Right lobe of liver (tissue), 6 donors: ENCODE results near the gene SUPT5H. TPM values are rescaled to one million over a fixed set of nuclear protein-coding genes. Genes with fewer than 3 reads are reported as not detected.

Source experiments
- ATAC-seq, 4 donors: fragments of 200-7000 bp; cut with Tn5 transposase; one replicate each; pipeline ENCODE4 v1.9.1; 2020; ENCODE audit warnings: mild to moderate bottlenecking in 4 of 4, moderate library complexity in 4 of 4
- DNase-seq, 3 donors: peaks; one replicate each; pipeline ENCODE4 v3.0.0-alpha.2; 2020
- H3K27ac ChIP-seq, 3 donors: fragments of 200-600 bp; one replicate each; pipeline ENCODE4 v1.8.0; 2022
- H3K27me3 ChIP-seq, 2 donors: fragments of 200-600 bp; one replicate each; pipeline ENCODE4 v1.8.0; 2022
- H3K36me3 ChIP-seq, 4 donors: fragments of 200-600 bp; sonication (generic) in 1 of 4; one replicate each; pipeline versions ENCODE4 v1.5.1 to v1.8.0; 2017 to 2022; ENCODE audit warnings: control low read depth in 1 of 4
- H3K4me1 ChIP-seq, 4 donors: fragments of 200-600 bp; sonication (generic) in 1 of 4; one replicate each; pipeline versions ENCODE4 v1.5.1 to v1.8.0; 2017 to 2022; ENCODE audit warnings: control low read depth in 1 of 4
- H3K4me3 ChIP-seq, 3 donors: fragments of 200-600 bp; one replicate each; pipeline ENCODE4 v1.8.0; 2022
- H3K9me3 ChIP-seq, 4 donors: fragments of 200-600 bp; sonication (generic) in 1 of 4; one replicate each; pipeline versions ENCODE4 v1.5.1 to v1.8.0; 2017 to 2022; ENCODE audit warnings: control low read depth in 1 of 4
- POLR2A ChIP-seq: fragments of 450-650 bp; IDR thresholded peaks from one replicate; pipeline ENCODE4 v1.6.1; 2017; ENCODE audit warnings: antibody characterized with exemption, mild to moderate bottlenecking
- WGBS: methylation state at CpG from one replicate; pipeline ENCODE4 v1.1.6; 2018; ENCODE audit warnings: low coverage, low lambda C conversion rate; ENCODE audit not compliant: insufficient coverage; ENCODE audit errors: missing lambda C conversion rate; 5-methylcytosine and 5-hydroxymethylcytosine counted together
- intact Hi-C, 2 donors: fragments of 100-400 bp; cut with DNase I; formaldehyde crosslinking; loops; one replicate each; pipeline versions ENCODE4 v1.11.2 to v1.14.1; 2022
- total RNA-seq, 6 experiments: library from RNA; depleted of rRNA in 2 of 6; stranded (reverse); fragments of >200 nt in 2 of 6; fragmentation: NEBNext Ultra II Directional in 3 of 6; extraction: Animal tissue kit (Norgen Biotek cat#: 25700) in 3 of 6; gene quantifications; one replicate each; pipeline versions ENCODE4 v1.1.0 to v1.2.4, GENCODE V29; 2016 to 2023
- TF ChIP-seq, protein P1 (sequence below), 4 donors: fragments of 200-600 bp in 3 of 4; fragments of 450-650 bp in 1 of 4; IDR thresholded peaks; one replicate each; pipeline versions ENCODE4 v1.5.1 to v1.8.0; 2016 to 2022; ENCODE audit warnings: antibody characterized with exemption in 4 of 4, mild to moderate bottlenecking in 2 of 4
- donor health status: DM: no; HTN: yes; CAD: no.
- donor health status: DM: no; HTN: no; CAD: no.
- donor health status: DM: no; HTN: no; CAD: no.
- donor health status: DM: no; HTN: yes; CAD: no.
- donor health status: DM: no; HTN: yes; CAD: no.

The SUPT5H gene
- total RNA-seq, 6 experiments from 2014 or later = 42.3 to 60.8 (median 54.7) TPM

DNA sequence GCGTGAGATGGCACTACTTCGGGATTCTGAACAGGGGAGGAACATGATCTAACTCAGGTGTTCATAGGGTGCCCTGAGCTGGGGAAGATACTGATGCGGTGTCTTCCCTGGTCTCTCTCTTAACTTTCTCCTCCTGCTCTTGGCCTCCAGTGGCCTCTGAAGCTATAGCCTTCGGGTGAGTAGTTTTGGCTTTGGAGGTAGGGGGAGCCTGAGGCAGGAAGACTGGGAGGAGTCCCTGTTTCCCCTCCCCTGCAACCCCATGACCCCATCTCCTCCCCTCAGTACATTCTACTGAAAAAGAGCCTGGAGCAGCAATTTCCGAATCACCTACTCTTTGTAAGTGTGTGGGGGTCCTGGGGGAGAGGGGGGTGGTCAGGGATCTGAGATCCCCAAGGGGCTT is 73.1 kb downstream of the SUPT5H start:
- TF ChIP-seq, protein P1, sequence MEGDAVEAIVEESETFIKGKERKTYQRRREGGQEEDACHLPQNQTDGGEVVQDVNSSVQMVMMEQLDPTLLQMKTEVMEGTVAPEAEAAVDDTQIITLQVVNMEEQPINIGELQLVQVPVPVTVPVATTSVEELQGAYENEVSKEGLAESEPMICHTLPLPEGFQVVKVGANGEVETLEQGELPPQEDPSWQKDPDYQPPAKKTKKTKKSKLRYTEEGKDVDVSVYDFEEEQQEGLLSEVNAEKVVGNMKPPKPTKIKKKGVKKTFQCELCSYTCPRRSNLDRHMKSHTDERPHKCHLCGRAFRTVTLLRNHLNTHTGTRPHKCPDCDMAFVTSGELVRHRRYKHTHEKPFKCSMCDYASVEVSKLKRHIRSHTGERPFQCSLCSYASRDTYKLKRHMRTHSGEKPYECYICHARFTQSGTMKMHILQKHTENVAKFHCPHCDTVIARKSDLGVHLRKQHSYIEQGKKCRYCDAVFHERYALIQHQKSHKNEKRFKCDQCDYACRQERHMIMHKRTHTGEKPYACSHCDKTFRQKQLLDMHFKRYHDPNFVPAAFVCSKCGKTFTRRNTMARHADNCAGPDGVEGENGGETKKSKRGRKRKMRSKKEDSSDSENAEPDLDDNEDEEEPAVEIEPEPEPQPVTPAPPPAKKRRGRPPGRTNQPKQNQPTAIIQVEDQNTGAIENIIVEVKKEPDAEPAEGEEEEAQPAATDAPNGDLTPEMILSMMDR (IDR thresholded peaks at IDR 0.05) = no peak
- no peak for TF ChIP-seq POLR2A
- H3K36me3 ChIP-seq = no peaks in the 10 kb centered on the region

GRCh38 chr19:39518975-39519374 is 73.6 kb downstream of the SUPT5H start:
- Histone ChIP-seq H3K4me1 (peaks cover 0 to 8% (median 3%) of the 10 kb centered on the region in 4 donors), H3K9me3 (no peaks in the 10 kb centered on the region), H3K36me3 (no peaks in the 10 kb centered on the region), H3K27me3 (no peaks in the 10 kb centered on the region), H3K4me3 (no peak overlapping the region), H3K27ac (no peak overlapping the region)
- no peak for ATAC-seq
- intact Hi-C loops = no loop called here
- no peak for TF ChIP-seq POLR2A
- TF ChIP-seq, protein P1 (IDR thresholded peaks at IDR 0.05) = no peak
- 60% methylated on average over 9 of the region's 9 CpGs for WGBS
- DNase-seq = peak in 1 of 3 donors; percentile 18

More for the DNA sequence above, 73.1 kb downstream of the SUPT5H start:
- Histone ChIP-seq H3K9me3 (no peaks in the 10 kb centered on the region), H3K4me3 (no peak overlapping the region), H3K4me1 (peaks cover 0 to 8% (median 3%) of the 10 kb centered on the region in 4 donors), H3K27ac (no peak overlapping the region), H3K27me3 (no peaks in the 10 kb centered on the region)
- ATAC-seq = no peak
- 18% methylated on average over 3 of the region's 5 CpGs for WGBS
- intact Hi-C loops = no loop called here
- DNase-seq = peak in 1 of 3 donors; percentile 3

DNA sequence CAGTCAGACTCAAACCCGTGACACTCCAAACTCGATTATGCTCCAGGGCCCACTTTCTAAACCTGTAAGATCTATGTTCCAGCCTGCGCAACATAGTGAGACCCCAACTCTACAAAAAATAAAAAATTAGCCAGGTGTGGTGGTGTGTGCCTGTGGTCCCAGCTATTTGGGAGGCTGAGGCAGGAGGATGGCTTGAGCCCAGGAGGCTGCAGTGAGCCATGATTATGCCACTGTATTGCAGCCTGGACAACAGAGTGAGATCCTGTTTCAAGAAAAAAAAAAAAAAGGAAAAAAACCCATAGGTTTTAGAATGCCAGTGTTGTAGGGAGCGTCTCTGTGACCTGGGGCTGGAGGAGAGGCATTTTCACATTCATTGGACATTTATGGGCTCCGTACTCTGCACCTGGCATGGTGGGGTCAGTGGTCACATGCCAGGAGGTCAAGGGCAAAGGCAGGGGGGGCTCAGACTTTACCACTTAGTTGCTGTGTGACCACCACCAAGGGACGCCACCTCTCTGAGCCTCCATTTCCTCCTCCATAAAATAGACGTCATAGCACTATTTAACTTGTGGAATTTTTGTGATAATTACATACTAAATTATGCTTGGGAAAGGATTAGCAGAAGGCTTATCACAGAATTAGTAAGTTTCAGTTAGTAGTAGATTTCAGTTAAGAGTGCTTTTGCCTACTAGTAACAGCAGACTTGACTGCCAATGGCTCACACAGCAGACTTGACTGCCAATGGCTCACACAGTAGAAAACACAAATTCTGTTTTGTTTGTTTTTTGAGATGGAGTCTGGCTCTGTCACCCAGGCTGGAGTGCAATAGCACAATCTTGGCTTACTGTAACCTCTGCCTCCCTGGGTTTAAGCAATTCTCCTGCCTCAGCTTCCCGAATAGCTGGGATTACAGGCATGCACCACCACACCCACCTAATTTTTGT is 75.4 kb downstream of the SUPT5H start:
- TF ChIP-seq, protein P1 (IDR thresholded peaks at IDR 0.05) = no peak
- no peak for TF ChIP-seq POLR2A
- 79% methylated on average over 8 of the region's 8 CpGs for WGBS
- Histone ChIP-seq H3K27me3 (no peaks in the 10 kb centered on the region), H3K4me3 (no peak overlapping the region), H3K27ac (no peak overlapping the region), H3K9me3 (no peaks in the 10 kb centered on the region), H3K36me3 (no peaks in the 10 kb centered on the region), H3K4me1 (no peaks in the 10 kb centered on the region)
- DNase-seq (peak in 1 of 3 donors; percentile 12), ATAC-seq (no peak)
- intact Hi-C loops = no loop called here

DNA sequence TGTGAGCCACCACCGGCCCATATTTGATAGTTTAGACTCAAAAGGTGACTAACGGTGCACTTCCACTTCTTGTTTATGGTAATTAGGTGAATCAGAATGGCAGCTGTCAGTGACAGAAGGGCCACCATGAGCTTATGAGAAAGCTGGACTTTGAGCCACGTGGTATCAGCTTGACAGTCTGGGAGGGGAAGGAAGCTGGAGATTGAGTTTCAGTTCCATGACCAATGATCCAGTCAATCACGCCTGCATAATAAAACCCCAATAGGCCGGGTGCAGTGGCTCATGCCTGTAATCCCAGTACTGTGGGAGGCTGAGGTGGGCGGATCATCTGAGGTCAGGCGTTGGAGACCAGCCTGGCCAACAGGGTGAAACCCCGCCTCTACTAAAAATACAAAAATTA is 79.1 kb downstream of the SUPT5H start:
- no peak overlapping the region for H3K27ac ChIP-seq
- ATAC-seq = peak in 2 of 4 donors; percentile 42
- no peaks in the 10 kb centered on the region for H3K4me1 ChIP-seq

More for the DNA sequence above, 79.1 kb downstream of the SUPT5H start:
- Histone ChIP-seq H3K36me3 (no peaks in the 10 kb centered on the region), H3K9me3 (no peaks in the 10 kb centered on the region), H3K4me3 (no peak overlapping the region), H3K27me3 (no peaks in the 10 kb centered on the region)
- no peak for TF ChIP-seq POLR2A
- TF ChIP-seq, protein P1 (IDR thresholded peaks at IDR 0.05) = no peak
- intact Hi-C loops = no loop called here
- no peak for DNase-seq
- WGBS = 76% methylated on average over 5 of the region's 8 CpGs
